HG03354 (cell line): ENCODE data around the gene ITGB2.

Source experiments
- ATAC-seq: cut with Tn5 transposase; IDR thresholded peaks from one replicate; pipeline ENCODE4 v1.9.1; 2021; ENCODE audit warnings: mild to moderate bottlenecking; ENCODE audit not compliant: unreplicated experiment, poor library complexity, severe bottlenecking

ITGB2 gene

GRCh38 chr21:44943686-44944550, 23.2 kb upstream of the ITGB2 start:
- no peak for ATAC-seq

DNA sequence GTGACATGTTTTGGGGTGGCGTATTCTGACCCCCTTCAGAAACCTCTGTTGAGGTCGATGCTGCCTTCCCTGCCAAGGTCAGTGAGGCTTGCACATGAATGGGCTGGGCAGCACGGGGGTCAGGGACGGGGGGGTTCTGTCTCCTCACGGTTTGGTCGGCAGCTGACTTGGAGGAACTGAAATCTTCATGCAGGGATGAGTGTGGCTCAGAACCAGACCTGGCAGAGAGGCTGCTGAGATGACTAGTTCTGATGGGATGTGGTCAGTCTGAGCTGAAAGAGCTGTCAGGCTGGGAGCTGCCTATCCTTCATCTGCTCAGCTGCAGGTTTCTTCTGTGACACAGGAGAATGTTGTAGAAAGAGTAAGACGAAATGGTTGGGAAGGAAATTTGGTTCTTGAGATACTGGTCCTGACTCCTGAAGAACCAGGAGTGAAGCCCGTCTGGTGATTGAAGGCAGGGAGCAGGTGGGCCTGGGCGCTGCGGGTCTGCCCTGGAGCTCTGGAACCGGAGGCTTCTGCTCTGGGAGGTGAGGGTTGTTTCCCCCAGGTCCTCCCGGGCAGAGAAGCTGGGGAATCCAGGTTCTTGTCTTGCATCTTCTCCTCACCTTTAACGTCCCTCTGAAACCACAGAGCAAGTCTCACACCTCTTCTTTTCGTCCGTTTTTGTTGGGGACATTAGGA, 22.4 kb upstream of the ITGB2 start:
- no peak for ATAC-seq

- no peak for ATAC-seq
Measured at GRCh38 chr21:44942566-44942965, 21.9 kb upstream of the ITGB2 start.

GRCh38 chr21:44941567-44941966, 20.9 kb upstream of the ITGB2 start:
- no peak for ATAC-seq

DNA sequence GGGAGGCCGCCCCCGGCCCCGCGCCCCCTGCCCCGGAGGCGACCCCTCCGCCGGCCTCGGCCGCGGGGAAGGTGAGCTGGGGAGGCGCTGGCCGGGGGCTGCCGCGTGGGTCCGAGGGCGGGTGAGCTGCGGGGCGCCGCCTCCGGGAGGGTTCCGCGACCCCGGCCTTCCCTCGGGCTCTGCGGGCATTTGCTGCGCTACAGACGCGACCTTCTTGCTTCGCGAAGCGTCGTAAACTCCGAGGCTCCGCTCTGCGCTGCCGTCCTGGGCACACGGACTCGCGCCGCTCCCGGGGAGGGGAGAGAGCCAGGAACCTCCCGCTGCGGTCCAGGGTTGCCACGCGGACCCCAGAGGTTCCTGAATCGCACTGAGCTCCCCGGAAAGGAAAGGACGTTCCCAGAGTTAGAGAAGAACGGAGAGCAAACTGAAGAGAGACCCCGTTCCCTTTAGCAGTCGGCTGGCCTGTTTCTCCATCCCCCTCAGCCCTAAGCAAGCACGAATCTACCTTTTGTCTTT, 19.5 kb upstream of the ITGB2 start:
- ATAC-seq, result peak; percentile 47

- ATAC-seq, result peak; percentile 85
Measured at GRCh38 chr21:44939532-44940115, 18.9 kb upstream of the ITGB2 start, which contains the start of gene SLX9. TSS of gene SLX9 (plus strand) at chr21:44940029. CDS start at chr21:44940058, 29 bp downstream.

GRCh38 chr21:44938772-44939531, 18.3 kb upstream of the ITGB2 start:
- no peak for ATAC-seq

GRCh38 chr21:44935533-44935927, 14.8 kb upstream of the ITGB2 start:
- ATAC-seq, result no peak

GRCh38 chr21:44934797-44935532, 14.3 kb upstream of the ITGB2 start:
- ATAC-seq, result no peak

DNA sequence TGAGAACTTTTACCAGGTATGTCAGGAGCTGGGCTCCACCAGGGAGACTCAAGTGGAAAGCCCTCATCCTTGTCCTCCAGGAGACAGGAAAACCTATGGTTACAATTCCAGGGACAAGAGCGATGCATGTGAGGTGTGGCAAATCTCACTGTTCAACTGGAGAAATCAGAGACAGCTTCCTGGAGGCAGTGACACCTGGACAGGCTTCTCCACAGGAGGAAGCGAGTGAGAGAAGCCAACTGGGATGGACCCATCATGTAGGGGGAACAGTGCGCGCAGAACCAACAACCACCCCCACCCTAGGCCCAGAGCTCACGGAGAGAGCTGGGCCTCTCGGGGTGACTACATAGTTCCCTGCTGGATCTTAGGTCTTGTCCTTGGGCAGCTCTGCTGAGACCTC, 13.6 kb upstream of the ITGB2 start:
- ATAC-seq, result no peak

DNA sequence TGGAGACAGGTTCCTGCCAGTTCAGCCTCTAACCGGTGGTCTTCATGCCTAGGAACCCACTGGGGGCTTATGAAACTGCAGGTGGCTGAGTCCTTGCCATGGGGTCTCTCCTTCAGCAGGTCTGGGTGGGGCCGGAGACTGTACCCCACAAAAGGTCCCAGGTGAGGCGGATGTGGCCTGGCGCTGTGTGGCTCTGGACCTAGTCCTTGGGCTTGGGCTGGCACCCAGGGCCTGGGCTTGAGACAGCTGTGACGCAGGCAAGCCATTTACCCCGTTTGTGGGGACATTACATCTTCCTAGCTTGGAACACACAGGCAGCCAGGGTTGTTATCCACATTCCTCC, 13.2 kb upstream of the ITGB2 start:
- no peak for ATAC-seq

DNA sequence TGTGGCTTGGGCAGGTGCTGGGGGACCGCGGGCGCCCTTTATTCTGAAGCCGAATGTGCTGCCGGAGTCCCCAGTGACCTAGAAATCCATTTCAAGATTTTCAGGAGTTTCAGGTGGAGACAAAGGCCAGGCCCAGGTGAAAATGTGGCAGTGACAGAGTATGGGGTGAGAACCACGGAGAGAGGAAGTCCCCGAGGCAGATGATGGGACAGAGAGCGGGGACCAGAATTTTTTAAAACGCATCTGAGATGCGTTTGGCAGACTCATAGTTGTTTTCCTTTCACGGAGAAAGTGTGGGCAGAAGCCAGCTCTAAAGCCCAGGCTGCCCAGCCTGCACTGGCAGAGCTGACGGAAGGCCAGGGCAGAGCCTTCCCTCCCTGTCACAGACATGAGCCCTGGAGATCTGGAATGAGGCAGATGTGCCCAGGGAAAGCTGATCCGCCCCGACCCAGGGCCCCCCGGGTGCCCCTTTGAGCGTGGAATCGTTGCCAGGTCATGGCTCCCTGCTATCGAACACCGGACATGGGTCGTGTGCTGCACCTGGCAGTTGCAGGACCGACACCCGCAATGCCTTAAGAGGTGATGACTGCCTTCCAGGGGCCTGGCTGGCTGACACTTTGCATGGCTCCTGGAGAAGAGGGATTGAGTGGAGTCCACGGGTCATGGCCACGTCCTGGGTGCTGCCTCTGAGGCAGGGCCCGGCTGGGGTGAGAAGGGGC, 12.7 kb upstream of the ITGB2 start:
- ATAC-seq, result no peak

DNA sequence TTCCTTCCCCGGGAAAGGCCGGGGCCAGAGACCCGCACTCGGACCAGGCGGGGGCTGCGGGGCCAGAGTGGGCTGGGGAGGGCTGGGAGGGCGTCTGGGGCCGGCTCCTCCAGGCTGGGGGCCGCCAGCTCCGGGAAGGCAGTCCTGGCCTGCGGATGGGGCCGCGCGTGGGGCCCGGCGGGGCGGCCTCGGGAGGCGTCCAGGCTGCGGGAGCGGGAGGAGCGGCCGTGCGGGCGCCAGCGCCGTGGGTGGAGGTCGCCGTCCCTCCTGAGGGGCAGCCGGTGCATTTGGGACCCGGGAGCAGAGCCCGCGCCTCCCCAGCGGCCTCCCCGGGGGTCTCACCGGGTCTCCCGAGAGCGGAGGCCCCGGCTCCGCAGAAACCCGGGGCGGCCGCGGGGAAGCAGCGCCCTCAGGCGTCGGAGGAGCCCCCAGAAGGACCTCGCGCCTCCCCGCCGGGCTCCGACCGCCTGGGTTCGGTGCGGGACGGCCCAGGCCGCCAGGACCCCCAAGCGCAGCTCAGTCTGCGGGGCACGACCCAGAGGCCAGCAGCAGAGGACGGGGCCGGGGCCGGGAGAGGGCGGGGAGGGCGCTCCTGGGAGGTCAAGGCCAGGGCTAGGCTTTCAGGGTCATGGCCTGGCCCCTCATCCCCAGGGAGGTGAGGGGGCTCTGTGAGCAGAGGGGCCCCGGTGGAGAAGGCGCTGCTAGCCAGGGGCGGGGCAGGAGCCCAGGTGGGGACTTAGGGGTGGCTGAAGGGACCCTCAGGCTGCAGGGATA, 11.9 kb upstream of the ITGB2 start:
- ATAC-seq, result no peak

DNA sequence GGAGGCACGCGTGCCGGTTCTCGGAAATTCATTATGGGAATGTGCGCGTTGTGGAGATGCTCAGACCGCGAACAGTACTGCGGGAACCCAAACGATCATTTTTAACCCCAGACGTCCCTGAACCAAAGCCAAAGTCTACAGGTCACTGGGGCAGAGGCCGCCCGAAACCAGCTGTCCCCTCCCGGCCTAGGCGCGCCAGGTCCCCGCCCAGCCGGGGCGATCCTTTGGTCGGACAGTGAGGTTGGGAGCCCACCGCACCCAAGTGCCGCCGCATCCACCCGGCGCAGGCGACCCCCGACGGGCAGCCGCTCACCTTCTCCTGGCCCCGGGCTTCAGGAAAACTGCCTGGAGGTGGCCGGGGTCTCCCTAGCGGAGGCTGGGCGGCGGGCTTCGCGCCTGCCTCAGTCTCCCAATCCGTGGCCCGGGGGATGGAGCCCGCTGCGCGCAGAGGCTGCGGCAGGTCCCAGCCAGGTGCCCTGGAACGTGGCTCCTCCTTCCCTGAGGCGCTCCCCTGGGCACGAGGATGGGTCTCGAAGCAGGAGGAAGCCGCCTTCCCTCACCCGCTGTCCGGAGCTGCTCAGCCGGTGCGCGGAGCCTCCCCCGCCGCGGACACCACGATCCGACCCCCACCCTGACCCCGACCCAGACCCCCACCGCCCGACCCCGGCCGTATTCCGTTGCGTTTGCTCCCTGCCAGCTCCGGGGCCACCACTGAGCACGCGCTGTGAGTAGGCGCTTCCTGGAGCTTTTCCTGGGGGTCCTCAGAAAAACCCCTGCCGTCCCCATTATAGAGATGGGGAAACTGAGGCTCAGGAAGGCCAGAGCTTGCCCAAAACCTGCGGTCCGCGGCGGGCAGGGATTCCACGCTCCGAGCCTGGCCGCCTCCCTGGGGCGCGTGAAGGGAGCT, 11.1 kb upstream of the ITGB2 start:
- ATAC-seq, result no peak

GRCh38 chr21:44931137-44931500, 10.4 kb upstream of the ITGB2 start:
- no peak for ATAC-seq

DNA sequence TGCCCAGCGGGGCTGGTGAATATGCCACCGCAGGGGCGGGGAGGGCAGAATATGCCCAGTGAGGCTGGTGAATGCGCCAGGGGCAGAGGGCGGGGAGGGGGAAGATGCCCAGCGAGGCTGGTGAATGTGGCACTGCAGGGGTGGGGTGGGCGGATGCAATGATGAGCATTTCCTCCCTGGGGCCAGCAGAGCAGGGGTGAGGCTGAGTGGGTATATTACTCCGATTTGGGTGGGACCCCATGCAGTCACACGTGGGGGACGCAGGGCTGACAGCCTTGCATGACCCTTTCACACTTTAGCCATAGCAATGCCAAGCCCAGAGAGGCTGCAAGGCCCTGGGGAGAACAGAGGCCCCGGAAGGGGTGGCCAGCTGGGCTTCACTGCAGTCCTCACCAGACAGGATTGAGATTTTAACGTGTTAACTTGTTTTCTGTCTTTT, 9.9 kb upstream of the ITGB2 start:
- ATAC-seq, result no peak
